UCSD-AML1 (cell line): ENCODE measurements around the gene GALE.
A peak's percentile ranks its signal among the peaks of the same experiment; 100 is the strongest.

Experiments
- DNase-seq: peaks from one replicate; lab custom pipeline; 2025; ENCODE audit not compliant: unreplicated experiment; lab: John Stamatoyannopoulos, UW

GALE gene

DNA sequence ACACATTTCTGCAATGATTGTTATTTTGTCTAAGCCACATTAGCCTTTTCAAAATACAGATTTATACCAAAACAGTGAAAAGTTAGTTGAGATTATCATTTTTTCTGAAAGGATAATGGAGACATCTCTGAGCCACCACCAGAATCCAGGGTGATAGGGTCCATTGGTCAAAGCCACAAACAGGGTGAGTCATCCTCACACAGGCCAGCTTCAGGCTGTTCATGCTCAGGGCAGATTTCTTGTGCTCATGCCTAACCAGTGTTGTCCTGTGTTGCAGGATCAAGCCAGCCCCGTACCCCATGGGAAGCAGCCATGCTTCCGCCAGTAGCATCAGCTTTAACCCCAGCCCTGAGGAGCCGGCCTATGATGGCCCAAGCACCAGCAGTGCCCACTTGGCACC is 43.9 kb downstream of the GALE start:
- DNase-seq: no peak

DNA sequence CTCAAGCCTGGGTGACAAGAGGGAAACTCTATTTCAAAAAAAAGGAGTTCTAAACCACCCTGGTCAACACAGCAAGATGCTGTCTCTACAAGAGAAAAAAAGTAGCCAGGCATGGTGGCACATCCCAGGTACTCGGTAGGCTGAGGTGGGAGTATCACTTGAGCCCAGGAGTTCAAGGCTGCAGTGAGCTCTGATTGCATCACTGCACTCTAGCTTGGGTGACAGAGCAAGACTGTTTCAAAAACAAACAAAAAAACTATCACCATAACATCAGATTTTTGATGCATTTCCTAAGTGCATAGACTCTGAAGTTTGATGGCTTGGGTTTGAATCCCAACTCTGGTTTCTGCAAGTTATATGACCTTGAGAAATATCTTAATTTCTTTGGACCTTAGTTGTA is 47.6 kb downstream of the GALE start:
- no peak for DNase-seq

DNA sequence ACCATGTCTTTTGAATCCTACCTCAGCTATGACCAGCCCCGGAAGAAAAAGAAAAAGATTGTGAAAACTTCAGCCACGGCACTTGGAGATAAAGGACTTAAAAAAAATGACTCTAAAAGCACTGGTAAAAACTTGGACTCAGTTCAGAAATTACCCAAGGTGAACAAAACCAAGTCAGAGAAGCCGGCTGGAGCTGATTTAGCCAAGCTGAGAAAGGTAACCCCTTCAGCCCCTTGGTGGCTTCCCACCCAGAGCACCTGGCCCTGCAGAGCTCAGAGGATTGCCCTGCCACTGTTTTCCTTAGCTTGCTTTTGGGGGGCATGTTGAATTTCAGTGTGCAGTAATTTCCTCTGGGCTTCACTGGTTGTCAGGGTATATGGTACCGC is 48.7 kb downstream of the GALE start:
- DNase-seq: no peak

DNA sequence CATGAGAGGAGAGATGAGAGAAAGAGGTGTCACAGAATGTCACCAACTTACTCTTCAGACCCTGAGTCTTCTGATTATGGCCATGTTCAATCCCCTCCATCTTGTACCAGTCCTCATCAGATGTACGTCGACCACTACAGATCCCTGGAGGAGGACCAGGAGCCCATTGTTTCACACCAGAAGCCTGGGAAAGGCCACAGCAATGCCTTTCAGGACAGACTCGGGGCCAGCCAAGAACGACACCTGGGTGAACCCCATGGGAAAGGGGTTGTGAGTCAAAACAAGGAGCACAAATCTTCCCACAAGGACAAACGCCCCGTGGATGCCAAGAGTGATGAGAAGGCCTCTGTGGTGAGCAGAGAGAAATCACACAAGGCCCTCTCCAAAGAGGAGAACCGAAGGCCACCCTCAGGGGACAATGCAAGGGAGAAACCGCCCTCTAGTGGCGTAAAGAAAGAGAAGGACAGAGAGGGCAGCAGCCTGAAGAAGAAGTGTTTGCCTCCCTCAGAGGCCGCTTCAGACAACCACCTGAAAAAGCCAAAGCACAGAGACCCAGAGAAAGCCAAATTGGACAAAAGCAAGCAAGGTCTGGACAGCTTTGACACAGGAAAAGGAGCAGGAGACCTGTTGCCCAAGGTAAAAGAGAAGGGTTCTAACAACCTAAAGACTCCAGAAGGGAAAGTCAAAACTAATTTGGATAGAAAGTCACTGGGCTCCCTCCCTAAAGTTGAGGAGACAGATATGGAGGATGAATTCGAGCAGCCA is 49.3 kb downstream of the GALE start:
- peak; percentile 36 for DNase-seq

DNA sequence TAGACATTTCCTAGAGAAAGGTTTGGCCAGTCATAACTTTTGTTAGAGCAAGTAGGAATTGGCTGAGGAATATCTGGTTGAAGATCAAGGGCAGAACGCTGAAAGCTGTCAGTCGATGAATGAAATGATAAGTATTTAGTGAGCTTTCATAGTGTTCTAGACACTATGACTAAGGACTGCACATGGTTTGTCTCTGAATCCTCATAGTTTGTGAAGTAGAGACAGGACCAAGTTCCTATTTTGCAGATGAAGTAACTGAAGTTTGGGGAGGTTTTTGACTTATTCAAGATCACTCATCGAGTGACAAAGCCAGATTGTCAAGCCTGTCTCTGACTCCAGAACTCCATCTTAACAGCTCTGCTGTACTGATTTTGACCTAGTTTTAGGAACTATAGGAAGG is 52.5 kb downstream of the GALE start:
- no peak for DNase-seq
